Measurements from ENCODE around the gene ATP6V1C2.

The ATP6V1C2 gene, protein sequence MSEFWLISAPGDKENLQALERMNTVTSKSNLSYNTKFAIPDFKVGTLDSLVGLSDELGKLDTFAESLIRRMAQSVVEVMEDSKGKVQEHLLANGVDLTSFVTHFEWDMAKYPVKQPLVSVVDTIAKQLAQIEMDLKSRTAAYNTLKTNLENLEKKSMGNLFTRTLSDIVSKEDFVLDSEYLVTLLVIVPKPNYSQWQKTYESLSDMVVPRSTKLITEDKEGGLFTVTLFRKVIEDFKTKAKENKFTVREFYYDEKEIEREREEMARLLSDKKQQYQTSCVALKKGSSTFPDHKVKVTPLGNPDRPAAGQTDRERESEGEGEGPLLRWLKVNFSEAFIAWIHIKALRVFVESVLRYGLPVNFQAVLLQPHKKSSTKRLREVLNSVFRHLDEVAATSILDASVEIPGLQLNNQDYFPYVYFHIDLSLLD

DNA sequence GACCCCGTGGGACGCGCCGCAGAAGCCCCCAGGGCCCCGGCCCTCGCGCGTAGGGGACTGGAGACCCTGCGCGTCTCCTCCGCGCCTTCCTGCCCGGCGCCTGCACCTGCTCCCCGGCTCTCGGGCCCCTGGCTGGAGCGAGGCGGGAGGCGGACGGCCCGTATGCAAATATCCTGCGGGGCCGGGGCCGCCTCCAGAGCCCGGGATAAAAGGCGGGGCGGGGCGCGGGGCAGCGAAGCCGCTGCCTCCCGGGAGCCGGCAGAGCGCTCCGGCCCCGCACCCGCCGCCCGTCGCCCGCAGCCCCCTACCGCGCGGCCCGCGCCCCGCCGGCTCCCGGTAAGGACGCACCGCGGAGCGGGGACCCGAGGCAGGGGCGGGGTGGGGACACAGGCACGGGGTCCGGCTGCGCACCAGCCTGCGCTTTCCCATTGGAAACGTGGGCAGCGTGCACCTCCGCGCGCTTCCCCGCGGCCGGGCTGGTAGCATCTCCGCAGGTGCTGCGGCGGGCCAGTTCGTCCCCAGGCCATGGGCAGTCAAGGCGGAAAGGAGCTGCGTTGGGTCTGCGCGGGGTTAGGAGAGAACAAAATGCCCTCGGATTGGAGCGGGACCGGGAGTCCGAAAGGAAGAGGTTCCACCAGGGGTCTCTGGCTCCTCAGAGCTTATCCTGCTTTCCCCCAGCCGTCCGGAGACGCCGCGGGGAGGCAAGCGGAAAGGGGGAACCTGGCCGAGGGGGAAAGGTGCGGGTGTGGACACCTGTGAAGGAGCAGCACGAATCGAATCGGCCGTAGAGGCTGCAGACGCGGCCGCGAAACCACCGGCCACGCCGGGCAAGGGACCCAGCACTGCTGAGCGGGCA, at the start of gene ATP6V1C2:
Gene ATP6V1C2, plus strand, starts transcription at position 235 of the 856 bp plus-strand sequence. CDS start 1,220 bp downstream, outside the sequence.
- no peak for DNase-seq (ENCODE audit: low spot score)

DNA sequence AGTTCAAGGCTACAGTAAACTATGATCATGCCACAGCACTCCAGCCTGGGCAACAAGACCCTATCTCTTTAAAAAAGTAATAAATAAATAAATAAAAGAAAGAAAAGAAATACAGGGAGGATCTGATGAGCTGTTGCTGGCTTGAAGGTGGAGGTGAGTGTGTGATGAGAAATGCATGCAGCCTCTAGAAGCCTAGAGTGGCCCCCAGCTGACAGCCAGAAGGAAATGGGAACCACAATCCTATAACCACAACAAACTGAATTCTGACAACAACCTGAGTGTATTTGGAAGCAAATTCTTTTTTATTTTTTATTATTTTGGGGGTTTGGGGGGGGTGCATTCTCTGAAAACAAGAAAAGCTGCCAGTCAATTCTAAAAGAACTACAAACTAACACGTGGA, 46.3 kb upstream of the ATP6V1C2 start:
- DNase-seq (ENCODE audit: low spot score), result no peak

DNA sequence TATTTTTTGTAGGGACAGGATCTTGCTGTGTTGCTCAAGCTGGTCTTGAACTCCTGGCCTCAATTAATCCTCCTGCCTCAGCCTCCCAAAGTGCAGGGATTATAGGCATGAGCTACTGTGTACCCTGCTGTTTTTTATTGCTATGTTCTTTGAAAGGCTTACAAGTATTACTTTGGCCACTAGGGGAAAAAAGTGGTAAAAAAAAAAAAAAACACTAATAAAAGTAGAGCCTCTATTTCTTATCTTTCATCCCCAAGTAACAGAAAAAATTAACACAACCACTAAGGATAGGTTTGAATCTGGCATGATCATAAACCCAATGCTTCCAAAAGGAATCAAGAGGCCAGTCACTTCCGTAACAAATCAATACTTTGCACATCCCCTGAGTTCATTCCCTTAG, 43.2 kb upstream of the ATP6V1C2 start:
- DNase-seq (ENCODE audit: low spot score), result no peak

DNA sequence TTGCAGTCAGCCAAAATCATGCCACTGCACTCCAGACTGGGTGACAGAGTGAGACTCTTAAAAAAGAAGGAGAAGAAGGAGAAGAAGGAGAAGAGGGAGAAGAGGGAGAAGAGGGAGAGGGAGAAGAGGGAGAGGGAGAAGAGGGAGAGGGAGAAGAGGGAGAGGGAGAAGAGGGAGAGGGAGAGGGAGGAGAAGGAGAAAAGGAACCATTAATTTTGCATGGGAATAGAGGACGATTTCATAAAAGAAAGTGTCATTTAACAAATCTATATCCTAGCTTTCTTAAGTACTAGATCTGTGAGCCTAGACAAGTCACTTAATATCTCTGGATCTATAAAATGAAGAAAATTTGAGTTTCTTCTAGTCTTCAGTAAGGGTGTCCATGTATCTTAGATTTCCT, 41.2 kb upstream of the ATP6V1C2 start:
- no peak for DNase-seq (ENCODE audit: low spot score)

DNA sequence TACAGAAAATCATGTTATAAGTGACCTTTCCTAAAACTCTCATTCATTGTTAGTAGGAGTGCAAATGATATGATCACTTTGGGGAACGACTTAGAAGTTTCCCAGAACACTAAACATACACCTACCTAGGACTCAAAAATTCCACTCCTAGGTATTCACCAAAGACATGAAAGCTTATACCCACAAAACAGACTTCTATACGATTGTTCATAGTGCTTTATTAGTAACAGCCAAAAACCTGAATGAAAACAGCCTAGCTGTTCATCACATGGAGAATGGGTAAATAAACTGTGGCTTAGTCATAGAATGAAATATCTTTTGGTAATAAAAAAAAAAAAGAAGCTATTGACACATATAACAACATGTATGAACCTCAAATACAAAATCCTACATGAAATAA, 40.5 kb upstream of the ATP6V1C2 start:
- no peak for DNase-seq (ENCODE audit: low spot score)

DNA sequence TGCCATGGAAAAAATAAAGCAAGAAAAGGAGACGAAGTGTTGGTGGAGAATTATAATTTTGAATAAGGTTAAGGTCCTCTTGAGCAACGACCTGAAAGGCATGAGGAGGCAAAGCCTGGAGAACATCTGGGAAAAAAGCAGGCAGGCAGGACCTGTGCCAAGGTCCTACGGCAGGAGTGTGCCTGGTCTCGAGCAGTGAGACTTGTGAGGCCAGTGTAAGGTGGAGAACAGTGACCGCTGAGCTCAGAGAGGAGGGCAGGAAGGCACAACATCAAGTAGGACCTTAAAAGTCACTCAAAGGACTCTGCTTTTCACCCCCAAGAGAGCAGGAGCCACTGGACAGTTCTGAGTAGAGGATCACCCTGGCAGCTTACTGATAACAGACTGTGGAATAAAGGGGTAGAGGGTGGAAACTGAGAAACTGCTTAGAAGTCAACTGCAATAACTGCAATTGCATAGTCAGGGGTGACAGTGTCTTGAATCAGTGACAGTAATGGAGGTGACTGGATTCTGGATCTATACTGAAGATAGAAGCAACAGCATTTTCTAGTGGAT, 35.2 kb upstream of the ATP6V1C2 start:
- DNase-seq (ENCODE audit: low spot score), result no peak

DNA sequence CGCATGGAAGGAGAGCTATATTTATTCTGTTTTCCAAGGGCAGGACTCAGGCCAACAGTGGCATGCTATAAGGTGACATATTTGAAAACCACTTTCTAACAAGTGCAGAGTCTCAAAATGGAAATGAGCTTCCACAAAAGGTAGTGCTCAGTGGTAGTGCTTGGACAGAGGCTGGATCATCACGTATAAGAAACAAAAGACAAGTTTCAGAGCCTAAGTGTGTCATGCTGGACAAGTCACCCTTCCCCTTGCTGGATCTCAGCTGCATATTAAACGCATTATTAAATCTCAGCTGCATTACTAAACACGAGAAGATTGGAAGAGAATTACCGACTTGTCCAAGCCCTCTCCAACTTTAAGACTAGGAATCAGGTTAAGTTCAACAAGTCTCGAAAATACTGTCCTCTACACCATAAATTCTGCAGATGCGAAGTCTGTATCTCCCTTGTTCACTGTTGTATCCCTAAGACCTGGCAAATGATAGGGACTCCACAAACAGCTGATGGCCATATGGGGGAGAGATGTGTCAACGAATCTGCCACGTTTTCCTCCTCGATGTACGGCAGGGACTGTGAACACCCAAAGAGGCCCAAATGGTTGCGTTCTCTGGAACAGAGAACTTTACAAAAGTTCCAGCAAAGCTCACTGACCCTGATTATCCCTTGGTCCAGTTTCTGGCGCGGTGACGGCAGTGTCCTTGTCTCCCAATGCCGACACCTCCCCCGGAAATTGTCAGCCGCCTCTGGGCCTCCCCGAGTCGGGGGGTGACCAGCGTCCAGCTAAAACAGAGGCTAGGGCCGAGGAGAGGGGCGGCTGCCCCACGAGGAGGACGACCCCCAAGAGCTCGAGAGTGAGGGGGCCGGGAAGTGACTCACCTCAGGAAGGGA, 32.3 kb upstream of the ATP6V1C2 start:
- no peak for DNase-seq (ENCODE audit: low spot score)

DNA sequence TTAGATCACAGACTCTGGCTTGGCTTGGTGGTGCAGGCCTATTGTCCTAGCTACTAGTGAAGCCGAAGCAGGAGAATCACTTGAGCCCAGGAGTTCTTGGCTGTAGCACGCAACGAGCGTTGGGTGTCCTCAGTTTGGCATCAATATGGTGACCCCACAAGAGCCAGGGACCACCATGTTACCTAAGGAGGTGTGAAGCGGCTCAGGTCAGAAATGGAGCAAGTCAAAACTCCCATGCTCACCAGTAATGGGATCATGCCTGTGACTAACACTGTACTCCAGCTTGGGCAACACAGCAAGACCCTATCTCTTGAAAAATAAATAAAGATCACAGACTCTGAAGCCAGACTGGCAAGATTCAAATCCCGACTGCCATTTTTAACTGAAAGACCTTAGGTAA, 29.9 kb upstream of the ATP6V1C2 start:
- DNase-seq (ENCODE audit: low spot score), result no peak

DNA sequence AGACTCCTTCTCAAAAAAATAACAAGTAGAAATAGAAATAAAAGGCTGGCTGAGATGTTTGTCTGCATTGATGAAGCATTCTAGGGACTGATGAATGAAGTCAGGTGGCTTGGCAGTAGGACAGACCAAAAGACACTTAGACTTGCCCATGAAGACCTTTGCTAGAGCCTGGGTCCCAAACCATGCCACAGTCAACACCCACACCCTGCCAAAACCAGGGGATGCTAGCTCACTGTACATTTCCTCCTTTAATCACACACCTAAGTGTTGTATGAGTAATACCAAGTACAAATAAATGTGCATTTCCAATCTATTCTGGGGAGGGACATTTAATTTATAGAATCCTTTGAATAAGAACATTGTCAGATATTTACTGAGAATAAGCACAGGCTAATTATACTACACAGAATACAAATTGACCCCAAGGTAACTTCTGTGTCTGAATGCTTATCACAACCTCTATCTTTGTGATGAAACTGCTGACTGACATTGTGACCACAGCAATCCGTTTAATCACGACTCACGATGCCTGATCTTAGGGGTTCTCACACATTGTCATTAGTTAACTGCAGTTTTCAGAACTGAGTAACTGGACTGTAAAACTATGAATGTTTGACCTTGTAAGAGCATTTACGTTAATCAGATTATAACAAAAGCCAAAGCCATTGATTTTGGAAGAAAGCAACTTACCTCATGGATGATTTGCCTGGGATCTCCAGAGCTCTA, 21.2 kb upstream of the ATP6V1C2 start:
- DNase-seq (ENCODE audit: low spot score), result no peak

DNA sequence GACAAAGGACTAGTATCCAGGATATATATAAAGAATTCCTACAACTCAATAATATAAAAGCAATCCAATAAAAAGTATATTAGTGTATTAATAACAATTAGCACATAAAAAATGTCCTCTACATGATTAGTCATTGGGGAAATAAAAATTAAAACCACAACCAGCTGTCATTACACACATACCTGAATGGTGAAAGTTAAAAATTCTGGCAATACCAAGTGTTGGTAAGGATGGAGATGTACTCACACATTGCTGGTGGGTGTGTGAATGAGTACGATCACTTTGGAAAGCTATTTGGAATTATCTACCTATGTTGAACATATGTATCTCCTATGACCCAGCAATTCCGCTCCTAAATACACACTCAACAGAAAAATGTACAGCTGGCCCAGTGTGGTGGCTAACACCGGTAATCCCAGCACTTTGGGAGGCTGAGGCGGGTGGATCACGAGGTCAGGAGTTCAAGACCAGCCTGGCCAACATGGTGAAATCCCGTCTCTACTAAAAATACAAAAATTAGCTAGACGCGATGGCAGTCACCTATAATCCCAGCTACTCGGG, 17.3 kb upstream of the ATP6V1C2 start:
- DNase-seq (ENCODE audit: low spot score), result no peak

DNA sequence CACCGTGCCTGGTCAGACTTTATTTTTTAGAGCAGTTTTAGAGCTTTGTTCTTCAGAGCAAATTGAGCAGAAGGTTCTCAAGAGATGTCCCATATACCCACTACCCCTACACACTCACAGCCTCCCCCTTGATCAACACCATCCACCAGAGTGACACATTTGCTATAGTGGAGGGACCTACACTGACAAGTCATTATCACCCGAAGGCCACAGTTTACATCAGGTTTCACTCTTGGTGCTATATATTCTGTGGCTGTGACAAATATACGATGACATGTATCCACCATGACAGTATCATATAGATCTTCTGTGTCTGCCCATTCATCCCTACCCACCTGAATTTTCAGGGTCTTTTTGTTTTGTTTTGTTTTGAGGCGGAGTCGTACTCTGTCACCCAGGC, 15.4 kb upstream of the ATP6V1C2 start:
- no peak for DNase-seq (ENCODE audit: low spot score)

DNA sequence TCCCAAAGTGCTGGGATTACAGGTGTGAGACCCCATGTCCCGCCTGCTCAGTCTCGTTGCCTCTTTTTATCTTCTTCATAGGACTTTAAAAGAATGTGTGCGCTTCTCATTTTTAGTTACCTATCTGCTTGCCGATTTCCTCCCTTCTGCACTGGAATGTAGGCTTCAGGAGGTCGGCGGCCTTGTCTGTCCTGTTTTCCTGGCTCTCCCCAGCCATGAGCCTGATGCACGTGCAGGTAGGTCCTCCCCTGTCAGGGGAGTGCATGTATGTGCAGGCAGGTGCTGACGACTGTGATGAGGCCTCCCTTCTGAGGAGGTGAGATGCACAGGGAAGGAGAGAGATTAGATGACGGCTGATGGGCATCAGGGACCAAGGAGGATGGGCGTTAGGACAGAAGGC, 13.6 kb upstream of the ATP6V1C2 start:
- no peak for DNase-seq (ENCODE audit: low spot score)

DNA sequence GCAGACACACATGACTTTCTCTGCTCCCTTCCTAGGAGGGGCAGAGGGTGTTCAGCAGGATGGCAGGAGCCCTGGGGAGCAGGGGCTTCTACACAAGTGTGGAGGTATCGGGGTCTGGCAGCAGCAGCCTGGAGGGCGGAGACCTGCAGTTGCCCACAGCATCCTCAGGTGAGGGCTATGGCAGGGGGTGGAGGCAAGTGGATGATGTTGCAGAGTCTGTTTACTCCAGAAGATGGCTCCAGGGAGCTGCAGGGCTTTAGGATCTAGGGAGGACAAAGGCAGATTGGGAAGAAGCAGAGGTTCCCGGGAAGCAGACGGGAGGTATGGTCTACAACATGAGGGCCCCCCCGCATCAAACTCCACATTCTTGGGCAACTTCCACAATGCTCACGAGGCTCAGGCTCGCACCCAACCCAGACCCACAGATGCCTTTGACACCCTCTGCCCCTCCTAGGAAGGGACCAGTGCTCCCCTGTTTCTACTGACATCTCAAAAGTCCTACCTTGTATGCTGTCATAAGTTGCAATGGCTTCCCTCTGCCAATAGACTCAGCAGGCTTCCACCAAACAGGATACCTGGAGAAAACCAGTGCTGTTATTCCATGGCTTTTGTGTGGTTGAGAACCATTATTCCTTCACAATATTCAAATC, 12.0 kb upstream of the ATP6V1C2 start:
- no peak for DNase-seq (ENCODE audit: low spot score)

DNA sequence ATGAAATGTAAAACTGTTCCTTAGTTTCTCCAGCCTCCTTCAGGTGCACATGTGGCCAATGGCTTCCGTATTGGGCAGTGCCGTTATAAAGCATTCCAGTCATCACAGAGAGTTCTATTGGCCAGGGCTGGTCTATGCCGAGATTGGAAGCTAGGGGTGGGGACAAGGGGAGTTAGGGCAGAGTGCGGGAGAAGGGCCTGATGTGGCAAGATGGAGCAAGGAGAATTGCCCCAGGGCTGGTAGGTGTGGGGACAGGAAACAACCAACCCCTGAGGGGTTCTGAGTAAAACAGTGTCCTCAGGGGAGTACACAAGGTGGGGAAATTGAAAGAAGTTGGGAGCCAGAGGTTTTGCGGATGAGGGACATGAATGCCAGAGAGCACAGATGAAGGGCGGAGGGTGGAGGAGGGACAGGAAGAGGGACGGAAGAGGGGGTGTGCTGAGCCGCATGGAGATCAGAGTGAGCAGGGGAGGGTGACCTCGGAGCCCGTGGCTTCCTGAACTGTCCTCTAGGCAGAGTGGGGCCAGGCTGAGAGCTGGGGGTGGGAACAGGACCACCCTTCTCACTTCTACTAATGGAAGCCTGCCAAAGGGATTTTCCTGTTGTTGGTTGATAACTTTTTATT, 9.1 kb upstream of the ATP6V1C2 start:
- no peak for DNase-seq (ENCODE audit: low spot score)

DNA sequence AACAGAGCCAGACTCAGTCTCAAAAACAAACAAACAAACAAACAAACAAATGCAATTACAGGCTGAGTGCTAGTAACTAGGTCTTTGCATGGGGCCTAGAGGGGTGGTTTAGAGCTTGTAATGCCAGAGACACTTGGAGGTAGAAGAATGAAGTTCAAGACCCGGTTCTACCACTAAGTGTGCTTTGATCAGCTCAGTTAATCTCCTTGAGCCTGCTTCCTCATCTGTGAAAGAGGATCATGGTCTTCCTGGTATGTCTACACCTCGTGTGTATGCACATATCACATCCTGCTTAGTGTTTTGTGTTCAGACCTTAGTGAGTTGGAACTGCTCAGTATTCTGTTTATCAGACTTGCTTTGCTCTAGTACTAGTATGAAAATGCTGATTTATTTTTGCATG, 4.8 kb upstream of the ATP6V1C2 start:
- DNase-seq (ENCODE audit: low spot score), result no peak

DNA sequence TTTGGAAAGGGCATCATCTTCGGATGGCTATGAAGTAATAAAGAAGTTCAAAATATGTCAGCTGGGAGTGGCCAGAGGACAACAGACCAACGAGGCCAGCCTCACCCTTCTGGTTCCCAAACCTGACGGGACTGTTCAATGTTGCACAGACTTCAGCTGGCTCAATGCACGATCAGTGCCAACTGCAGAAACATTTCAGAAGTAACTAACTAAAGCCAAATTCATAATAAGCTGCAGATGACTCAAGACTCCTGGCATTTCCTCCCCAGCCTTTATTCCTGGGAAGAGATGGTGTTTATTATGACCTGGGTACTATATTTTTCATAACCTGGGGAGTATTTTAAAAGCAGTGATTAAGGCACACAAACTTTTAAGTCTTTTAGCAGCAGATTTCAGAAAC, 3.8 kb upstream of the ATP6V1C2 start:
- no peak for DNase-seq (ENCODE audit: low spot score)

DNA sequence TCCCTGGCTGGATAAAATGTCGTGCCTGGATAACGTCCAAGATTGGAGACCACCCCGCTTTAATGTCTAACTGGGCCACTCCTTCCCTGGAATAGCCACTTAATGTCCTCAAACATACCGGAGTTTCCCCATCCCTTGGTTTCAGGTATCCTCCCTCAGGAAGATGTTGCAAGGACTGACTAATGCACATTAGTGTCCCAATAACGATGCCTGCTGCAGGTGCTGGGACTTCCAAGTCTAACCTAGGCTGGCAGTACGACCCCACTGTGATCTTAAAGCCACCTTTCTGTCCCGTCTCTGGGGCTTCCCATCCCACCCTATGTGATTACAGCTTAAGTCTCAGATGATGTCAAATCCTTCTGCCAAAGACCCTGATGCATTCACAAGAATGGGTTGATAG, 1.1 kb upstream of the ATP6V1C2 start:
- no peak for DNase-seq (ENCODE audit: low spot score)

DNA sequence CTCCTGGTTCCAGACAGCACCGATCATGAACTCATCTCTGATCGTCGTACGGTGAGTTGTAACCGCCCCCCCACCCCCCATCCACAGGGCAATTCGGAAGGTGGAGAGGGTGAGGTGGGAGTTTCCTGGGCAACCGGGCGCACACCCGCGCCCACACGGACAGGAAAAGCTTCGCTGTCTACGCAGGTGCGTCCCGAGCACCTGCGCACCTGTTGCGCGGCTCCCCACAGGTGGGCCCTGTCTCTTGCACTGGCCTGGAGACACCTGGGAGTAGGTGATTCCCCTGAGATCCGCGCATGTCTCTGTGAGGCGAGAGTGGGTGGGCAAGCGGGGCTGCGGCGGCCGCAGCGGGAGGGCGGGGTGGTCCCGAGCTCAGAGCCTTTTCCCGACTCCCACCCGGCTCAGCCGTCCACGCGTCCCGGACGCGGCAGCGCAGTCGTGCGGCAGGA, 459 bp upstream of the ATP6V1C2 start:
- no peak for DNase-seq (ENCODE audit: low spot score)

DNA sequence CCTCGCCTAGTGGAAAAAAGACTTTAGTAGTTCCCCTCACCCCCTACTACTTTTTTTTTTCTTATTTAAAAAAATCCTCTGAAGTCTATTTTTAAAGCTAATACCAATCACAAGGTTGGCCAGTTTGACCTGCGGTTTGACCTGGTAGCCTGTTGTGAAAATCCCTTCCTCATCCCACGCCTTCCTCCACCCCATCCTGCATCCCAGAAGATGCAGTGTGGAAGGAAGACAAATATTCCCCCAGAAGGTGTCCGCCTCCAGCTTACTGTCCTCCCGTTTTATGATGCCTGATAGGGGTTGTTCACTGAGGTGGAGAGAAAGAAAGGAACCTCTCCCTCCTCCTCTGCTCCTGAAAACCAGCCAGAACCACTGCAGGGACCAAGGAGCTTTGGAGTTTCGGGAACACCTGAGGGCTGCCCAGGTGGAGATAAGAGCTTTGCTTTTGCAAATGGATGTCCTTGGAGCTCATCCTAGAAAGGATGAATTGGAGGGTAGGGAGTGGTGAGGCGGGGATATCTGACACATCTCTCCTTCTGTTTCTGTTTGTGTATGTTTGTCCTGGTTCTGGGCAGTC, 909 bp downstream of the ATP6V1C2 start:
- no peak for DNase-seq (ENCODE audit: low spot score)
